Measurements from ENCODE around the gene MACIR.

MACIR gene

DNA sequence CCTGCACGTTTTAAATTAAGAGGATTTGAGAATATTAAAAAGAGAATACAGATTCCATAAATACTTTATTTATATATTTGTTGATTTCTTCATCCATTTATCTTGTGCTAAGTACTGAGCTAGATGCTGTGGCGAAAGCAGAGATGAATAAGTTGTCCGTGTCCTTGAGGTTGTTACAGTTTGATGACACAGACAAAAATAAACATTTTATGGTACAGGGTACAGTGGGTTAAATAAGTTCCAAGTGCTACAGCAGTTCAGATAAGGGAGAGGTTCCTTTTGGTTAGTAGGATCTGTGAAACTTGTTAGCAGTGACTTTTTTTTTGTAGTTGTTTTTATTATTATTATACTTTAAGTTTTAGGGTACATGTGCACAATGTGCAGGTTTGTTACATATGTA lies 50.2 kb downstream of the MACIR start:
- Histone ChIP-seq H3K4me1 (ENCODE audit: insufficient read depth, poor library complexity, severe bottlenecking) (no peaks in the 10 kb centered on the region), H3K36me3 (ENCODE audit: low read depth) (no peaks in the 10 kb centered on the region), H3K9me3 (ENCODE audit: severe bottlenecking) (no peaks in the 10 kb centered on the region), H3K4me3 (ENCODE audit: severe bottlenecking) (no peak overlapping the region), H3K27me3 (ENCODE audit: insufficient read depth, poor library complexity, severe bottlenecking) (peaks cover 6% of the 10 kb centered on the region), H3K27ac (ENCODE audit: poor library complexity, severe bottlenecking) (no peak overlapping the region)
- TF ChIP-seq, protein P1, sequence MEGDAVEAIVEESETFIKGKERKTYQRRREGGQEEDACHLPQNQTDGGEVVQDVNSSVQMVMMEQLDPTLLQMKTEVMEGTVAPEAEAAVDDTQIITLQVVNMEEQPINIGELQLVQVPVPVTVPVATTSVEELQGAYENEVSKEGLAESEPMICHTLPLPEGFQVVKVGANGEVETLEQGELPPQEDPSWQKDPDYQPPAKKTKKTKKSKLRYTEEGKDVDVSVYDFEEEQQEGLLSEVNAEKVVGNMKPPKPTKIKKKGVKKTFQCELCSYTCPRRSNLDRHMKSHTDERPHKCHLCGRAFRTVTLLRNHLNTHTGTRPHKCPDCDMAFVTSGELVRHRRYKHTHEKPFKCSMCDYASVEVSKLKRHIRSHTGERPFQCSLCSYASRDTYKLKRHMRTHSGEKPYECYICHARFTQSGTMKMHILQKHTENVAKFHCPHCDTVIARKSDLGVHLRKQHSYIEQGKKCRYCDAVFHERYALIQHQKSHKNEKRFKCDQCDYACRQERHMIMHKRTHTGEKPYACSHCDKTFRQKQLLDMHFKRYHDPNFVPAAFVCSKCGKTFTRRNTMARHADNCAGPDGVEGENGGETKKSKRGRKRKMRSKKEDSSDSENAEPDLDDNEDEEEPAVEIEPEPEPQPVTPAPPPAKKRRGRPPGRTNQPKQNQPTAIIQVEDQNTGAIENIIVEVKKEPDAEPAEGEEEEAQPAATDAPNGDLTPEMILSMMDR (IDR thresholded peaks at IDR 0.05; ENCODE audit: poor library complexity, severe bottlenecking) = no peak
- ATAC-seq (ENCODE audit: low read depth) (no peak), DNase-seq (ENCODE audit: low spot score) (no peak)

GRCh38 chr5:103313056-103313455 lies 54.5 kb downstream of the MACIR start:
- TF ChIP-seq, protein P1 (IDR thresholded peaks at IDR 0.05; ENCODE audit: poor library complexity, severe bottlenecking) = no peak
- ATAC-seq (ENCODE audit: low read depth) (no peak), DNase-seq (ENCODE audit: low spot score) (no peak)
- Histone ChIP-seq H3K4me1 (ENCODE audit: insufficient read depth, poor library complexity, severe bottlenecking) (no peaks in the 10 kb centered on the region), H3K4me3 (ENCODE audit: severe bottlenecking) (no peak overlapping the region), H3K36me3 (ENCODE audit: low read depth) (no peaks in the 10 kb centered on the region), H3K27ac (ENCODE audit: poor library complexity, severe bottlenecking) (no peak overlapping the region), H3K9me3 (ENCODE audit: severe bottlenecking) (no peaks in the 10 kb centered on the region), H3K27me3 (ENCODE audit: insufficient read depth, poor library complexity, severe bottlenecking) (peaks cover 10% of the 10 kb centered on the region)

DNA sequence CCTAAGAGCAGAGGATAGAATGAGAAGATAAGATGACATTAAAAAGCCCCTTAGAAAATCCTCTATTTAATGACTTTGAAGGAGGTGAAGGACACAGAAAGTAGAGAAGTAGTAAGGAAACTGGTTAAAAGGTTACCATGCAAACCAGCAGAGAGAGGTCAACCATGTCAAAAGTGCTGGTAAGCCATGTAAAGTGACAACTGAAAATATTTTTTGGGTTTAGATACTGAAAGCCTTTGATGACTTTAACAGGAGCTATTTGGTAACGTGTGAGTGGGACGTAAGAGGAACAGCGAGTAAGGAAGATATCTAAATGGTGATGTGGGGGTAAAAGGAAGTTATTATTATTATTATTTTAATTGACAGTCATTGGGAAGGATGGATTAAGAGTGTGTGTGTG lies 56.9 kb downstream of the MACIR start:
- peaks cover 9% of the 10 kb centered on the region for H3K27me3 ChIP-seq (ENCODE audit: insufficient read depth, poor library complexity, severe bottlenecking)
- no peaks in the 10 kb centered on the region for H3K4me1 ChIP-seq (ENCODE audit: insufficient read depth, poor library complexity, severe bottlenecking)
- H3K4me3 ChIP-seq (ENCODE audit: severe bottlenecking) = no peak overlapping the region
- no peaks in the 10 kb centered on the region for H3K36me3 ChIP-seq (ENCODE audit: low read depth)
- no peak overlapping the region for H3K27ac ChIP-seq (ENCODE audit: poor library complexity, severe bottlenecking)
- no peaks in the 10 kb centered on the region for H3K9me3 ChIP-seq (ENCODE audit: severe bottlenecking)
- TF ChIP-seq, protein P1 (IDR thresholded peaks at IDR 0.05; ENCODE audit: poor library complexity, severe bottlenecking) = no peak
- ATAC-seq (ENCODE audit: low read depth) (no peak), DNase-seq (ENCODE audit: low spot score) (no peak)

DNA sequence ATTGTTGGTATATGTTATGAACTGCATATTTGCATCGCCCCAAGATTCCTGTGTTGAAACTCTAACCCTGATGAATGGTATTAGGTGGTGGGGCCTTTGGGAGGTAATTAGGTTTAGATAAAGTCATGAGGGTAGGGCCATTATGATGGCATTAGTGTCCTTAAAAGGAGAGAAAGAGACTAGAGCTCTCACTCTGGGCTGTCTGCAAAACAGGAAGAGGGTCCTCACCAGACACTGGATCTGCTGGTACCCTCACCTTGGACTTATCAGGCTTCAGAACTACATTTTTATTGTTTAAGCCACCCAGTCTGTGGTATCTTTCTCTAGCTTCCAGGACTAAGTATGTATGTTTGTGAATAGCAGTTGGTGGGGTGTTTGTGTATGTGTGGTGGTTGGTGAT lies 68.9 kb downstream of the MACIR start:
- no peak for DNase-seq (ENCODE audit: low spot score)
- H3K27ac ChIP-seq (ENCODE audit: poor library complexity, severe bottlenecking) = no peak overlapping the region
- no peak overlapping the region for H3K4me3 ChIP-seq (ENCODE audit: severe bottlenecking)
- H3K4me1 ChIP-seq (ENCODE audit: insufficient read depth, poor library complexity, severe bottlenecking) = no peaks in the 10 kb centered on the region
- peaks cover 5% of the 10 kb centered on the region for H3K27me3 ChIP-seq (ENCODE audit: insufficient read depth, poor library complexity, severe bottlenecking)
- H3K9me3 ChIP-seq (ENCODE audit: severe bottlenecking) = no peaks in the 10 kb centered on the region
- ATAC-seq (ENCODE audit: low read depth) = no peak
- TF ChIP-seq, protein P1 (IDR thresholded peaks at IDR 0.05; ENCODE audit: poor library complexity, severe bottlenecking) = no peak
- no peaks in the 10 kb centered on the region for H3K36me3 ChIP-seq (ENCODE audit: low read depth)

DNA sequence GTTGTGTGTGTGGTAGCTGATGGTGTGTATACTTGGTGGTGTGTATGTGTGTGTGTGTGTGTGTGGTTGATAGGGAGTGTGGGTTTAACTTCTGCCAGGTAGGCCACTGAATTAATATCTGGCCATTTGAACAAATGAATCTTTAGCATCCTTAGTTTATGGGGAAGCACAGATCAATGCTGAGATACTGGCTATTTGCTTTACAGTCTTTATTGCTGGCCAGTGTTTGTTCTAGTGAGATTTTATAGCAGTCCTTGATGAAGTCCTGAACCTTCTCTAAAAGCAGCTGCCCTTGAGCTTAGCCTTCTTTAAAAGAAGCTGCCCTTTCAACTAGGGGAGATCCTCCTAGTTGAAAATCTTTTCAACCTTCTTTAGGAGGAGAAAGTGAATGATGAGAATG lies 69.3 kb downstream of the MACIR start:
- DNase-seq (ENCODE audit: low spot score) (no peak), ATAC-seq (ENCODE audit: low read depth) (no peak)
- Histone ChIP-seq H3K36me3 (ENCODE audit: low read depth) (no peaks in the 10 kb centered on the region), H3K9me3 (ENCODE audit: severe bottlenecking) (no peaks in the 10 kb centered on the region), H3K4me1 (ENCODE audit: insufficient read depth, poor library complexity, severe bottlenecking) (no peaks in the 10 kb centered on the region), H3K27ac (ENCODE audit: poor library complexity, severe bottlenecking) (no peak overlapping the region), H3K4me3 (ENCODE audit: severe bottlenecking) (no peak overlapping the region), H3K27me3 (ENCODE audit: insufficient read depth, poor library complexity, severe bottlenecking) (peaks cover 8% of the 10 kb centered on the region)
- TF ChIP-seq, protein P1 (IDR thresholded peaks at IDR 0.05; ENCODE audit: poor library complexity, severe bottlenecking) = no peak

Measured in RWPE2 (cell line).